ENCODE measurements around the gene RBM4B. TPM values are rescaled to one million over a fixed set of nuclear protein-coding genes. Genes with fewer than 3 reads are reported as not detected.

RBM4B gene
- polyA plus RNA-seq, 1 donor: 35.7 TPM

GRCh38 chr11:66707486-66707885, 29.8 kb upstream of the RBM4B start:
- DNase-seq (ENCODE audit: low read depth): no peak

- no peak for DNase-seq (ENCODE audit: low read depth)
Measured at GRCh38 chr11:66706989-66707388, 29.3 kb upstream of the RBM4B start.

- DNase-seq (ENCODE audit: low read depth): no peak
Measured at GRCh38 chr11:66705587-66706335, 28.1 kb upstream of the RBM4B start.

- no peak for DNase-seq (ENCODE audit: low read depth)
Measured at GRCh38 chr11:66704659-66705360, 27.1 kb upstream of the RBM4B start.

- no peak for DNase-seq (ENCODE audit: low read depth)
Measured at GRCh38 chr11:66701432-66702240, 23.9 kb upstream of the RBM4B start.

GRCh38 chr11:66700742-66701141, 23.1 kb upstream of the RBM4B start:
- no peak for DNase-seq (ENCODE audit: low read depth)

- no peak for DNase-seq (ENCODE audit: low read depth)
Measured at GRCh38 chr11:66700337-66700736, 22.6 kb upstream of the RBM4B start.

- no peak for DNase-seq (ENCODE audit: low read depth)
Measured at GRCh38 chr11:66698491-66698890, 20.8 kb upstream of the RBM4B start.

GRCh38 chr11:66697988-66698387, 20.3 kb upstream of the RBM4B start:
- DNase-seq (ENCODE audit: low read depth): no peak

- no peak for DNase-seq (ENCODE audit: low read depth)
Measured at GRCh38 chr11:66696146-66696545, 18.5 kb upstream of the RBM4B start.

GRCh38 chr11:66694732-66695207, 17.1 kb upstream of the RBM4B start:
- peak; percentile 47 for DNase-seq (ENCODE audit: low read depth)

GRCh38 chr11:66694056-66694410, 16.3 kb upstream of the RBM4B start:
- DNase-seq (ENCODE audit: low read depth): no peak

- DNase-seq (ENCODE audit: low read depth): no peak
Measured at GRCh38 chr11:66693356-66694055, 15.8 kb upstream of the RBM4B start.

GRCh38 chr11:66692871-66693331, 15.2 kb upstream of the RBM4B start:
- DNase-seq (ENCODE audit: low read depth): no peak

GRCh38 chr11:66692446-66692845, 14.8 kb upstream of the RBM4B start:
- DNase-seq (ENCODE audit: low read depth): no peak

- no peak for DNase-seq (ENCODE audit: low read depth)
Measured at GRCh38 chr11:66691311-66691980, 13.8 kb upstream of the RBM4B start.

- DNase-seq (ENCODE audit: low read depth): no peak
Measured at GRCh38 chr11:66689661-66690590, 12.2 kb upstream of the RBM4B start.

GRCh38 chr11:66688561-66689534, 11.2 kb upstream of the RBM4B start:
- DNase-seq (ENCODE audit: low read depth): no peak

GRCh38 chr11:66687831-66688281, 10.2 kb upstream of the RBM4B start:
- no peak for DNase-seq (ENCODE audit: low read depth)

All from forelimb muscle (tissue), 1 donor.